DLD1 (cell line): ENCODE measurements around the gene EIF4A3.

Source experiments
- in situ Hi-C: cut with HindIII; loops from 2 replicates; pipeline ENCODE4 v1.10.0; 2017; ENCODE audit warnings: low sequenced_read_pairs

The EIF4A3 gene

DNA sequence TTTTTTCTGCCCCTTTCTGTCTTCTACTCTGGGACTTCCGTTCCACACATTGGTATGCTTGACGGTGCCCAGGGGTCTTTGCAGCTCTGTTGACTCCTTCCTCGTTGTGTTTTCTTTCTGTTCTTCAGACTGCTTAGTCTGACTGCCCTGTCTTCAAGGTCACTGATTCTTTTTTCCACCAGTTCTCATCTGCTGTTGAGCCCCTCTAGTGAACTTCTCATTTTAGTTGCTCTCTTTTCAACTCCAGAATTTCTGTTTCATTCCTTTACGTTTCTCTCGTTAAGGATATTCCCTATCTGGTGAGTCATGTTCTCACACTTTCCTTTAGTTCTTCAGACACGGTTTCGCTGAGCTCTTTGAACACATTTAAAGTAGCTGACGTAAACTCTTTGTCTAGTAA is 31.8 kb downstream of the EIF4A3 start:
- in situ Hi-C loops = no loop called here

DNA sequence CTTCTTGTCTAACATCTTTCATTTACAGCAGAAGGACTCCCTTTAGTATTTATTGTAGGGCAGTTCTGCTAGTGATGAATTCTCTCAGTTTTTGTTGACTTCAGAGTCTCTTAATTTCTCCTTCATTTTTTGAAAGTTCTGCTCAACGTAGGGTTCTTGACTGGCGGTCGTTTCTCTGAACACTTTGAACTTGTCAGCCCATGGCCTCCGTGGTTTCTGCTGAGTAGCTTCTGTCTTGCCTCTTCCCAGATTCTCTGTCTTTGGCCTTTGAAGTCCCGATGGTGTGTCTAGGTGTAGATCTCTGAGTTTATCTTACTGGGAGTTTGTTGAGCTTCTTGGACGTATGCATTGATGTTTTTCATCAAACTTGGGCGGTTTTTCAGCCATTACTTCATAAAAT is 32.2 kb downstream of the EIF4A3 start:
- in situ Hi-C loops = no loop called here

DNA sequence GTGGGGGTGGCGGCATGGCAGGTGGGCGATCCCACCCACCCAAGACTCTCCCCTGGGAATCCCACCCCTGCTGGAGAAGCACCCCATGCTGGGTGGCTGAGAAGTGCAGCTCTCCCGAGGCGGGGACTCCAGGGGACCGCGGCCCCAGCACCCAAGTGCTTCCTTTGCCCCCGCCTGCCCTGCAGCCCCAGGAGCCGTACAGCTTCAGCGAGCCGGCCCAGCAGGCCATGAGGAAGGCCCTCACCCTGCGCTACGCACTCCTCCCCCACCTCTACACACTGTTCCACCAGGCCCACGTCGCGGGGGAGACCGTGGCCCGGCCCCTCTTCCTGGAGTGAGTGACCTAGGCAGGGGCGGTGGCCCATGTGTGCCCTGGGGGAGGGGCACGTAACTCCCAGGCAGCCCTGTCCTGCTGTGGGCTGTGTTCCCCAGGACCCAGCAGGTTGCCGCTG is 33.9 kb downstream of the EIF4A3 start:
- in situ Hi-C loops = no loop called here

DNA sequence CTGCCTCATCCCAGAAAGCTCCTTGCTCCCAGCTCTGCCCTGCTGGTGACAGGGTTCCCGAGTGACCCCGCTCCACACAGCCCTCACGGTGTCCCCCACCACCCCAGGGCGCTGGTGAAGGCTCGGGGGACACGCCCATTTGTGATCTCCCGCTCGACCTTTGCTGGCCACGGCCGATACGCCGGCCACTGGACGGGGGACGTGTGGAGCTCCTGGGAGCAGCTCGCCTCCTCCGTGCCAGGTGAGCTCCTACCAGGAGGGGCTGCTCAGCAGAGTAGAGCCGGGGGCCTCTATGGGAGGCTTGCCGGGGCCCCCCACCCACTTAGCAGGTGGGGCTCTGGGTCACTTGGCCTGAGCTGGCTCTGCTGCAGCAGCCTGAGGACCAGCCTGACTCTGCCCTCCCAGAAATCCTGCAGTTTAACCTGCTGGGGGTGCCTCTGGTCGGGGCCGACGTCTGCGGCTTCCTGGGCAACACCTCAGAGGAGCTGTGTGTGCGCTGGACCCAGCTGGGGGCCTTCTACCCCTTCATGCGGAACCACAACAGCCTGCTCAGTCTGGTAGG is 34.4 kb downstream of the EIF4A3 start:
- in situ Hi-C loops = no loop called here

DNA sequence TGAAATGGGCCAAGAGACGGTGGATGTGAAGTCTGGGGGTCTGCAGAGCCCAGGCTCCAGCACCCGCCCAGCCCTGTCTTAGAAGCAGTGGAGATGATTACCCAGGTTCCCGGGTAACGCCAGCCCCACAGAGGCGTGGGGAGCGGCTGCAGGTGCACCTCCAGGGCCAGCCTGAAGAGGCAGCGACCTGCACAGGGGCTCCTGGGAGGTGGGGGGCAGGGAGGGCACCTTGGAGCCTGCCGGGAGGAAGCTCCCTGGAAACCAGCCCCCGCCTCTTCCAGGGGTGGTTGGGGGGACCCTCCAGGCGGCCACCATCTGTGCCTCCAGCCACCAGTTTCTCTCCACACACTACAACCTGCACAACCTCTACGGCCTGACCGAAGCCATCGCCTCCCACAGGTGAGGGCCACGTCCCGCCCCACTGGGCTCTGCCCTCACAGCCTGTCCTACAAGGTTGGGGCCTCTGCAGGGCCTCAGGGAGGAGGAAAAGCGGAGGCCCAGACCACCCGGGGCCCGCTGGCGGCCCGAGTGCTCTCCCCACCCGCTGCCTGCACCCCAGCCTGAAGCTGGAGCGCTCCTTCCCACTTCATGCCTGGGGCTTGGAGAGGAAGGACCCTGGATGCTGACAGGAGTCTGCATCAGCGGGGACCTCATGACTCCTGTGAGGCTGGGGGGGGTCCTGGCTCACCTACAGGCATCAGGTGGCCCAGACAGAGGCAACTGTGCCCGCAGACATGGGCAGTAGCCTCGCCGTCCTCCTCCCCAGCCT is 35.0 kb downstream of the EIF4A3 start:
- in situ Hi-C loops = no loop called here

DNA sequence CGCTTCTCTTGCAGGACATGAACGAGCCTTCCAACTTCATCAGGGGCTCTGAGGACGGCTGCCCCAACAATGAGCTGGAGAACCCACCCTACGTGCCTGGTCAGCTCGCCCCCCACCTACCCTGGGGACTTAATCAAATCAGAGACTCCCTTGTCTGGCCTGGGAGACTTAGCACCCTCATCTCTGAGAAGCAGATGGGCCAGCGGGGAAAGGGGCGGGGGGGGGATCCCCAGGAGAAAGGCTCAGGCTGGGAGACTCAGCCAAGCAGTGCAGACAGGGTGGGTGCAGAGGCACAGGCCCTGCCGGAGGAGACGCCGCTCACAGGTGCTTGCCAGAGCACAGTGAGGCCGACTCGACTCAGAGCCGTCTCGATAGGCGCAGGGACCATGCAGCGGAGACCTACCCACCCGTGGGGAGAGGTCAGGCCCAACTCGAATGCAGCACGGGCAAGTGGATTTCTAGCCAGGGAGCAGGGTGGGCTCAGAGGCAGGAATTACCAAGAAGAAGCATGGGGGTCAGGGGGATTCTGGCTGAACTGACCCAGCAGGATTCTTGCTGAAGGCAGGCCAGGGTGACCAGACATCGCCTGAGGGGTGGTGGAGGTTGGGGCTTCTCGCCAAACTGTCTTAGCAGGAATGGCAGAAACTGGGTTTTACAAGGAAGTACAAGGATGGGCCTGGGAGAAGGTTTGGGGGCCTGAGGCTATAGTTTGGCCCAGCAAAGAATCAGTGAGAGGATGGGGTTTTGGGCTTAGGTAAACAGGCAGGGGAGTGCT is 35.8 kb downstream of the EIF4A3 start:
- in situ Hi-C loops = no loop called here

DNA sequence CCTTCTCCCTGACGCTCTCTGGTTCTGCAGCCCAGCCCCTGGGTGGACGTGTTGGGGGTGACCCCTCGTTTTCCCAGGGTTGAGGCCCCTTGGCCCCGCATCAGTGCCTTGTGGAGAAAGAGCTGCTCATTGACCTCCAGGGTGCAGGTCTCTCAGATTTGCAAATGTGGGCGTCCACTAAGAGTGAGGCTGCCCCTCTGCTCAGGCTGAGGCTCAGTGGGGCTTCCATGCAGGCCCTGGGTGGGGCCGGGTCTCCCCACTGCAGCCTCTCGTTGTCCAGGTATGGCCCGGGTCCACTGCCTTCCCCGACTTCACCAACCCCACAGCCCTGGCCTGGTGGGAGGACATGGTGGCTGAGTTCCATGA is 36.5 kb downstream of the EIF4A3 start:
- in situ Hi-C loops = no loop called here

DNA sequence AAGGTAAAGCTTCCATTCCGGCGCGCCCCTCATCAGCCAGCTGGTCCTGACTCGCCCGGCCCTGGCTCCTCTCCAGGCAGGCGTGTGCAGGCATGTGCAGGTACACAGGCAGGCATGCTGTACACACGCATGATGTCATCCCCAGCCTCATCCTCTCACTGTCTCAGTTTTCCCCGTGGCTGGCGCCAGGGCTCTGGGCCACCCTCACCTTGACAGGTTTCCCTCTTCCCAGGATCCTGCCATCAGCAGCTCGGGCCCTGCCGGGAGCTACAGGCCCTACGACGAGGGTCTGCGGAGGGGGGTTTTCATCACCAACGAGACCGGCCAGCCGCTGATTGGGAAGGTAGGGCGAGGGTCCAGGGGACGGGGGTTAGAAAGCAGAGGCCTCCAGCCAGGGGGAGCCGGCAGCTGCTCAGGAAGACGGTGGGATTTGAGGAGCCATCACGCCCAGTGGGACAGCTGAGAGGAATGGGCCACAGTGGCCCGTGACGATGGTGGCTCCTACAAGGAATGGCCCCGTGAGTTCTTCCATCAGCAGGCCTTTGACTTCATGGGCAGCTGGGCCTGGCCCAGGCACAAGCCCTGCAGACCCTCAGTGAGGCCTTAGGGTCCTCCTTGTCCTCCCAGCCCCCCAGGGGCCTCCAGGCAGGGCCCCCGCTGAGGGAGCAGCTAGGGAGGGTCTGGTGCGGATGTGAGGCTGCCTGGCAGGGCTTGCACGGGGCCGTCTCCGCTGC is 37.0 kb downstream of the EIF4A3 start:
- in situ Hi-C loops = no loop called here

DNA sequence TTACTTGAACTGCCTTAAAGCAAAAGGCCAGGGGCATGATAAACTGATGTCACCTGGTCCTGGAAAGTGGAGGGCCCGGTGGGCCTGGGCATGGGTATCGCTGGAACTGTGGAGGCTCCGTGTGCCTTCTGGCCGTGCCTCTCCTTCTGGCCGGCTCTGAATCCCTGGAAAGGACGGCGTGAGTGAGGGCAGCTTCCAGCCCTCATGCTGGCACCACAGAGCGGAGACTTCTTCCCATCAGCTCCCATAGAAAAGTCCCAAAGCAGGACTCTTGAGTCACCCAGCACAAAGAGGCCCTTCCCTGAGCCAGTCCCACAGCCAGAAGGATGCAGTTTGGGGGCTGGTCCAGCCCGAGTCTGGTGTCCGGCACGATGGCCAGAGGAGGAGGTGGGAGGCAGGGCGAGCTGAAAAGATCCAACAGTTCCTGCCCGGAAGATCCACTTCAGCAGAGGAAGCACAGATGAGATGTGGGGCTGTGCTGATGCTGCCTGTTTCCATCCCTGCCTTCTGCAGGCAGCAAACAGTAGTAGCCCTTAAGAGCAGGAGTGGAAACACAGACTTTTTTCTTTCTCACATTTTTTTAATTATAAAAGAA is 37.8 kb downstream of the EIF4A3 start:
- in situ Hi-C loops = no loop called here

DNA sequence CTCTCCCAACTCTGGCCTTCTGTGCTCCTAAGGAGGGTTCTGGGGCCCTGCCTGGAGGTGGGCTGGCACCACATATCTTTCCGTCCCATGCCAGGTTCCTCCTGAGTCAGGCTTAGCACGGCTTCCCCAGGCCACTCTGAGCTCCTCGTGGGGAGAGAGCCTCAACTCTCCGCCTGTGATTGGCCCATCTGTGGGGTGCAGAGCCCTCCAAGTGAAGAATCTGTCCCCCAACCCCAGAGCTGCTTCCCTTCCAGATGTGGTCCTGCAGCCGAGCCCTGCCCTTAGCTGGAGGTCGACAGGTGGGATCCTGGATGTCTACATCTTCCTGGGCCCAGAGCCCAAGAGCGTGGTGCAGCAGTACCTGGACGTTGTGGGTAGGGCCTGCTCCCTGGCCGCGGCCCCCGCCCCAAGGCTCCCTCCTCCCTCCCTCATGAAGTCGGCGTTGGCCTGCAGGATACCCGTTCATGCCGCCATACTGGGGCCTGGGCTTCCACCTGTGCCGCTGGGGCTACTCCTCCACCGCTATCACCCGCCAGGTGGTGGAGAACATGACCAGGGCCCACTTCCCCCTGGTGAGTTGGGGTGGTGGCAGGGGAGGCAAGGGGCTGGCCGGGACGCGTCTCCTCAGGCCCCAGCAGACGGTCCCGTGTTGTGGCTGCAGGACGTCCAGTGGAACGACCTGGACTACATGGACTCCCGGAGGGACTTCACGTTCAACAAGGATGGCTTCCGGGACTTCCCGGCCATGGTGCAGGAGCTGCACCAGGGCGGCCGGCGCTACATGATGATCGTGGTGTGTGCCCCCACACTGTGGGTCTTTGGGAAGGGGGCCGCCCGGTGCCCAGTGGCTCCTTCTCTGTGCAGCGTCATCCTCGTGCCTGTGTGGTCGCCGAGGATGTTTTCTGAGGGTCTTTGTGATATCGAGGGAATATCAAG is 38.6 kb downstream of the EIF4A3 start:
- in situ Hi-C loops = no loop called here

DNA sequence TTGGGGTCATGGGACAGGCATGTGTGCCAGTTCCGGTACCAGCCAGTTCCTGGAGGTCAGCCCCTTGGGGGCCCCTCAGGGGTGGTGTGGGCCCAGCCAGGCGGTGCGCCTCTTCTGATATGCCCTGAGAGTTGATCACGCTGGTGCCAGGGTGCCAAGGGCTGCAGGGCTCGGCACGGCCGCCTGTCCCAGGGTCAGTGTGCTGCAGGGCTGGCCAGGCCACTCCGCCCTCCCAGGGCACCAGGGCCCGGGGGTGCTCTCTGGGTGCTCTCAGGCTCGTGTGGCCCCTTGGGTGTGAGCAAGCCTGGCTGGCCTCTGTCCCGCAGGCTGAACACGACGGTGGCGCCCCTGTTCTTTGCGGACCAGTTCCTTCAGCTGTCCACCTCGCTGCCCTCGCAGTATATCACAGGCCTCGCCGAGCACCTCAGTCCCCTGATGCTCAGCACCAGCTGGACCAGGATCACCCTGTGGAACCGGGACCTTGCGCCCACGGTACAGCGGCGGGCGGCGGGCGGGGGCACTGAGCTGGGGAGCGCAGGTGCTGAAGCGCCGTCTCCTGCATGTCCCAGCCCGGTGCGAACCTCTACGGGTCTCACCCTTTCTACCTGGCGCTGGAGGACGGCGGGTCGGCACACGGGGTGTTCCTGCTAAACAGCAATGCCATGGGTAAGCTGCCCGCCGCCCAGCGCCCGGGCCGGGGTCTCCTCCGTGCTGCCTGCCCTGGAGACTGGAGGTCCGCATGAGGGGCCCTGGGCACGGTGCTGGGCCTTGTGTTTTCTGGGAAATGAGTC is 39.5 kb downstream of the EIF4A3 start:
- in situ Hi-C loops = no loop called here

DNA sequence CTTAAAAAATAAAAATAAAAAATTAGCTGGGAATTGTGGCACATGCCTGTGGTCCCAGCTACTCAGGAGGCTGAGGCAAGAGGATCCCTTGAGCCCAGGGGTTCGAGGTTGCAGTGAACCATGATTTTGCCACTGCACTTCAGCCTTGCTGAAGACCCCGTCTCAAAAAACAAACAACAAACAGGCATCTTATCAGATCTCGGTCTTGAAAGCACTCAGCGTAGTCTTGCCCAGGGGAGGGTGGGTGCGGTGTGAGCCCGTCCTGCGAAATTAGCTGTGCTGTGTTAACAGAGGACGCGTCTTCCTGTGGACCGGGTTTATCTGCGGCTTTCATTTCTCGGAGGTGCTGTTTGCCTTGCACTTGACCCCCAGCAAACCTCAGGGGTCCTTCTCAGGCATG is 40.2 kb downstream of the EIF4A3 start:
- in situ Hi-C loops = no loop called here

DNA sequence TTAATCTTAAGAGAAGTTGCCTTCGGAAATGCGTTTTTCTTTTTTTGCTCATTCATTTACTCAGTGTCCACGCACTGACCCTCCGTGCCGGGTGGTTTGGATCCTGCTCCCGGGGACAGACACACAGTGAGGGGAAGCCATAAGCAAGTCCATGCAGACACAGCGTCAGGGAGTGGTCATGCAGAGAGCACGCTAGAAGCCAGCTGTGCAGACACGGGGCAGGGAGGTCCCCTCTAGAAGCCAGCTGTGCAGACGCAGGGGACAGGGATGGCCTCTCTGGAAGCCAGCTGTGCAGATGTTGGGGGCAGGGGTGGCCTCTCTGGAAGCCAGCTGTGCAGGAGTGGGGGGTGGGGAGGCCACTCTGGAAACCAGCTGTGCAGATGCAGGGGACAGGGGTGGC is 40.8 kb downstream of the EIF4A3 start:
- in situ Hi-C loops = no loop called here

DNA sequence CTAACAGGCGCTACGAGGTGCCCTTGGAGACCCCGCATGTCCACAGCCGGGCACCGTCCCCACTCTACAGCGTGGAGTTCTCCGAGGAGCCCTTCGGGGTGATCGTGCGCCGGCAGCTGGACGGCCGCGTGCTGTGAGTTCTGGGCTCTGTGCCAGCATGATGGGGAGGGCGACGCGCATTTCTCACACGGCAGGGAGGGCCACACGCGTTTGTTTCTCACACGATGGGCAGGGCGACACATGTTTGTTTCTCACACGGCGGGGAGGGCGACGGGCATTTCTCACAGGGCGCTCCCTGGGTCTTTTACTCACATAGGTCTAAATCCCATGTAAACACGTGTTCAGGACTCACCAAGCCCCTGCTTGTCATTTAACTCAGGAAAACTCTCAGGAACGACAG is 41.2 kb downstream of the EIF4A3 start:
- in situ Hi-C loops = no loop called here

DNA sequence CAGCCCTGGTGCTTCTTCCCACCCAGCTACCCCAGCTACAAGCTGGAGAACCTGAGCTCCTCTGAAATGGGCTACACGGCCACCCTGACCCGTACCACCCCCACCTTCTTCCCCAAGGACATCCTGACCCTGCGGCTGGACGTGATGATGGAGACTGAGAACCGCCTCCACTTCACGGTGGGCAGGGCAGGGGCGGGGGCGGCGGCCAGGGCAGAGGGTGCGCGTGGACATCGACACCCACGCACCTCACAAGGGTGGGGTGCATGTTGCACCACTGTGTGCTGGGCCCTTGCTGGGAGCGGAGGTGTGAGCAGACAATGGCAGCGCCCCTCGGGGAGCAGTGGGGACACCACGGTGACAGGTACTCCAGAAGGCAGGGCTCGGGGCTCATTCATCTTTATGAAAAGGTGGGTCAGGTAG is 42.0 kb downstream of the EIF4A3 start:
- in situ Hi-C loops = no loop called here

DNA sequence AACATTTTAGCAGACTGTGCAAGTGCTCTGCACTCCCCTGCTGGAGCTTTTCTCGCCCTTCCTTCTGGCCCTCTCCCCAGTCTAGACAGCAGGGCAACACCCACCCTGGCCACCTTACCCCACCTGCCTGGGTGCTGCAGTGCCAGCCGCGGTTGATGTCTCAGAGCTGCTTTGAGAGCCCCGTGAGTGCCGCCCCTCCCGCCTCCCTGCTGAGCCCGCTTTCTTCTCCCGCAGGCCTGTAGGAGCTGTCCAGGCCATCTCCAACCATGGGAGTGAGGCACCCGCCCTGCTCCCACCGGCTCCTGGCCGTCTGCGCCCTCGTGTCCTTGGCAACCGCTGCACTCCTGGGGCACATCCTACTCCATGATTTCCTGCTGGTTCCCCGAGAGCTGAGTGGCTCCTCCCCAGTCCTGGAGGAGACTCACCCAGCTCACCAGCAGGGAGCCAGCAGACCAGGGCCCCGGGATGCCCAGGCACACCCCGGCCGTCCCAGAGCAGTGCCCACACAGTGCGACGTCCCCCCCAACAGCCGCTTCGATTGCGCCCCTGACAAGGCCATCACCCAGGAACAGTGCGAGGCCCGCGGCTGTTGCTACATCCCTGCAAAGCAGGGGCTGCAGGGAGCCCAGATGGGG is 42.5 kb downstream of the EIF4A3 start:
- in situ Hi-C loops = no loop called here

DNA sequence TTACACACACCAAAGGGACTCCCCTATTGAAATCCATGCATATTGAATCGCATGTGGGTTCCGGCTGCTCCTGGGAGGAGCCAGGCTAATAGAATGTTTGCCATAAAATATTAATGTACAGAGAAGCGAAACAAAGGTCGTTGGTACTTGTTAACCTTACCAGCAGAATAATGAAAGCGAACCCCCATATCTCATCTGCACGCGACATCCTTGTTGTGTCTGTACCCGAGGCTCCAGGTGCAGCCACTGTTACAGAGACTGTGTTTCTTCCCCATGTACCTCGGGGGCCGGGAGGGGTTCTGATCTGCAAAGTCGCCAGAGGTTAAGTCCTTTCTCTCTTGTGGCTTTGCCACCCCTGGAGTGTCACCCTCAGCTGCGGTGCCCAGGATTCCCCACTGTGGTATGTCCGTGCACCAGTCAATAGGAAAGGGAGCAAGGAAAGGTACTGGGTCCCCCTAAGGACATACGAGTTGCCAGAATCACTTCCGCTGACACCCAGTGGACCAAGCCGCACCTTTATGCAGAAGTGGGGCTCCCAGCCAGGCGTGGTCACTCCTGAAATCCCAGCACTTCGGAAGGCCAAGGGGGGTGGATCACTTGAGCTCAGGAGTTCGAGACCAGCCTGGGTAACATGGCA is 43.4 kb downstream of the EIF4A3 start:
- in situ Hi-C loops = no loop called here
